H7 (cell line): ENCODE data around the gene FAM20C. TPM values are rescaled to one million over a fixed set of nuclear protein-coding genes. Genes with fewer than 3 reads are reported as not detected.

Experiments used
- DNase-seq: peaks from one replicate; pipeline ENCODE4 v3.0.0; 2012
- H3K27me3 ChIP-seq: 2 replicates; pipeline ENCODE4 v1.6.0; 2011; ENCODE audit warnings: mild to moderate bottlenecking, low read length; ENCODE audit not compliant: control insufficient read depth, insufficient read depth
- H3K36me3 ChIP-seq: replicated peaks from 2 replicates; pipeline ENCODE4 v1.5.1; 2011; ENCODE audit warnings: low read length; ENCODE audit not compliant: control insufficient read depth, insufficient read depth
- H3K4me3 ChIP-seq: 2 replicates; pipeline ENCODE4 v1.5.1; 2011; ENCODE audit warnings: low read depth, mild to moderate bottlenecking, control low read depth, low read length, moderate library complexity; ENCODE audit not compliant: insufficient read depth
- total RNA-seq: library from RNA; depleted of rRNA; stranded (reverse); fragments of >200 nt; shearing (Covaris generic); gene quantifications from 2 replicates; pipeline ENCODE4 v1.2.3, GENCODE V29; 2014

The FAM20C gene
- total RNA-seq, 1 experiment from 2014 or later: 63.2 TPM

- H3K27me3 ChIP-seq: no peaks in the 10 kb centered on the region
- H3K36me3 ChIP-seq: no peaks in the 10 kb centered on the region
- no peak overlapping the region for H3K4me3 ChIP-seq
- DNase-seq: no peak
Measured at GRCh38 chr7:265998-266850, 73.9 kb downstream of the FAM20C start.

- Histone ChIP-seq H3K36me3 (no peaks in the 10 kb centered on the region), H3K27me3 (no peaks in the 10 kb centered on the region), H3K4me3 (no peak overlapping the region)
- DNase-seq: peak; percentile 96
Measured at GRCh38 chr7:266851-267840, 74.8 kb downstream of the FAM20C start.

DNA sequence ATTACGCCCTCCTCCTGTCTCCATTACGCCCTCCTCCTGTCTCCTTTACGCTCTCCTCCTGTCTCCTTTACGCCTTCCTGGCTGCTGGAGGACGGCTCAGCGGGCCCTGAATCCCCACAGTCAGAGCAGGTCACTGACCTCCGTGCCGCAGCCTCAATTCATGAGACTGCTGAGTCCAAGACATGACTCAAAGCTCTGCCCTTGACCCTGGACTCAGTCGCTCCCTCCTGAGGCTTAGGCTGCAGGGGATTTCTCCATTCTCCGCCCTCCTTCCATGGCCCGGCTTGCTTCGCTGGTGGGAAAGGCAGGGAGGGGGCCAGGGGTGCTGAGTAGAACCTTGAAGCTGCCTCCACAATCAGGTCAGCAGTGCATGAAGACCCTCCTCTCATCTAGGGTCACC, 76.6 kb downstream of the FAM20C start:
- H3K36me3 ChIP-seq: no peaks in the 10 kb centered on the region
- no peak overlapping the region for H3K4me3 ChIP-seq
- no peaks in the 10 kb centered on the region for H3K27me3 ChIP-seq
- DNase-seq: peak; percentile 21

GRCh38 chr7:269721-270120, 77.3 kb downstream of the FAM20C start:
- Histone ChIP-seq H3K36me3 (no peaks in the 10 kb centered on the region), H3K27me3 (no peaks in the 10 kb centered on the region), H3K4me3 (no peak overlapping the region)
- DNase-seq: peak; percentile 14

DNA sequence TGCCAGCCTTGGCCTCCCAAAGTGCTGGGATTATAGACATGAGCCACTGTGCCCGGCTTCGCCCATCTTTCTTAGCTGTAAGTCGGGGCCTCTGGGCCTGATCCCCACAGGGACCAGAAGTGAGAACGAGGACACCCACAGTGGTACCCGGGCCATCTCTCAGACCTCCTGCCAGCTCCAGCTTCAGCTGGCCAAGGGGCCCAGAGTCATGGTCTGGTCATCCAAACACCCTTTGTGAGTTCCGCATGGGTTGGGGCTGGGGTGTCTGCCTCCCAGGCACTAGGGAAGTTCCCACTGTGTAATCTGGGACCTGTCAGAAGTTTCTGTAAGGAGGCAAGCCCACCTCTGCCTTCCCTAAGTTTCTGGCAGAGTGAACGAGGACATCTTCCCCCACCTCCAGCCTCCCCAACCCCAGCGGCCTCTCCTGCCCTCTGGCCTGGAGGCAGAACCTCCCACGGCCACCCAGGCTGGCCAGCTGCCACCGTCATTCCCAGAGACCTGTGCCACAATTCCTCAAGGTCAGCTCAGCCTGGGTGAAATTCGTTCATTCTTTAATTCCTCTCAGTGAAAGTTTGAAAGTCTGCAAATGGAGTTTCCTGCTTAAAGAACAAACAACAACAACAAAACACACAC, 78.1 kb downstream of the FAM20C start:
- Histone ChIP-seq H3K36me3 (no peaks in the 10 kb centered on the region), H3K27me3 (no peaks in the 10 kb centered on the region), H3K4me3 (no peak overlapping the region)
- DNase-seq: peak; percentile 24

- H3K36me3 ChIP-seq: no peaks in the 10 kb centered on the region
- H3K27me3 ChIP-seq: no peaks in the 10 kb centered on the region
- no peak overlapping the region for H3K4me3 ChIP-seq
- DNase-seq: peak; percentile 30
Measured at GRCh38 chr7:271266-272107, 79.1 kb downstream of the FAM20C start.

GRCh38 chr7:272108-272615, 79.8 kb downstream of the FAM20C start:
- DNase-seq: peak; percentile 36

GRCh38 chr7:272631-273030, 80.3 kb downstream of the FAM20C start:
- Histone ChIP-seq H3K36me3 (no peaks in the 10 kb centered on the region), H3K27me3 (no peaks in the 10 kb centered on the region), H3K4me3 (no peak overlapping the region)
- DNase-seq: peak; percentile 28

More at GRCh38 chr7:272108-272615, 79.8 kb downstream of the FAM20C start:
- Histone ChIP-seq H3K36me3 (no peaks in the 10 kb centered on the region), H3K27me3 (no peaks in the 10 kb centered on the region), H3K4me3 (no peak overlapping the region)

DNA sequence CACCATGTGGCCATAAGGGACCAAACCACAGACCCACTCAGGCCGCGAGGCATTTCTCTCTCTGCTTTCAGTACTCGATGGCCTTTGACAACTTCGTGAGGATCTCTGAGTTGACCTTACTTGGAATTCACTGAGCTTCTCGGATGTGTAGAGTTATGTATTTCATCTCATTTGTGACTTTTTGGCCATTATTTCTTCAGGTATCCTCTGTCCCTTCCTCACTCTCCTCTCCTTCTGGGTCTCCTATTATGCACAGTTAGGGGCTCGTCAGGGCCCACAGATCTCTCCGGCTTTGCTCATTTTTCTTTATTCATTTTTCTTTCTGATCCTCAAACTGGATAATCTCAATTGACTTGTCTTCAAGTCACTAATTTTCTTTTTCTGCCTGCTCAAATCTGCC, 81.0 kb downstream of the FAM20C start:
- H3K27me3 ChIP-seq: no peaks in the 10 kb centered on the region
- DNase-seq: peak; percentile 19
- no peak overlapping the region for H3K4me3 ChIP-seq
- no peaks in the 10 kb centered on the region for H3K36me3 ChIP-seq

GRCh38 chr7:274266-274665, 81.9 kb downstream of the FAM20C start:
- no peak overlapping the region for H3K4me3 ChIP-seq
- no peaks in the 10 kb centered on the region for H3K27me3 ChIP-seq
- H3K36me3 ChIP-seq: no peaks in the 10 kb centered on the region
- DNase-seq: no peak

GRCh38 chr7:276230-276835, 84.0 kb downstream of the FAM20C start:
- no peaks in the 10 kb centered on the region for H3K36me3 ChIP-seq
- no peaks in the 10 kb centered on the region for H3K27me3 ChIP-seq
- H3K4me3 ChIP-seq: no peak overlapping the region
- no peak for DNase-seq

GRCh38 chr7:277228-277627, 84.9 kb downstream of the FAM20C start:
- no peak overlapping the region for H3K4me3 ChIP-seq
- DNase-seq: no peak
- no peaks in the 10 kb centered on the region for H3K36me3 ChIP-seq
- no peaks in the 10 kb centered on the region for H3K27me3 ChIP-seq

- H3K4me3 ChIP-seq: no peak overlapping the region
- DNase-seq: no peak
- H3K36me3 ChIP-seq: no peaks in the 10 kb centered on the region
- no peaks in the 10 kb centered on the region for H3K27me3 ChIP-seq
Measured at GRCh38 chr7:278081-278480, 85.7 kb downstream of the FAM20C start.
